Stimulated activated CD4-positive, alpha-beta T cell treated with anti-CD3 and anti-CD28 coated beads, TNF-alpha, amount 100 ng/mL, for 48 hours (primary cell): Measurements from ENCODE around the gene SCAMP3.

Source experiments
- DNase-seq, 3 donors: peaks; one replicate each; pipeline ENCODE4 v3.0.0-alpha.2; 2020; ENCODE audit warnings: low read depth in 3 of 3

SCAMP3 gene

DNA sequence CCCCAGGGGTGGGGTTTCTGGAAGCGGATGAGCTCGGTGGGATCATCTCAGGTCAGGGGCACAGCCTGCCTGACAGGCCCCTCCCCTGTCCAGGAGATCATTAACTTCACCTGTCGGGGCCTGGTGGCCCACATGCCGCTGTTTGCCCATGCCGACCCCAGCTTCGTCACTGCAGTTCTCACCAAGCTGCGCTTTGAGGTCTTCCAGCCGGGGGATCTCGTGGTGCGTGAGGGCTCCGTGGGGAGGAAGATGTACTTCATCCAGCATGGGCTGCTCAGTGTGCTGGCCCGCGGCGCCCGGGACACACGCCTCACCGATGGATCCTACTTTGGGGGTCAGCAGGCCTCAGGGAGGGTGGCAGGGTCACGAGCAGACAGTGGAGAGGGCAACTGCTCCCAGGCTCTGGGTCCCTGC is 23.5 kb upstream of the SCAMP3 start:
- no peak for DNase-seq

GRCh38 chr1:155285063-155285462 is 22.9 kb upstream of the SCAMP3 start:
- no peak for DNase-seq

- no peak for DNase-seq
Observed at GRCh38 chr1:155284476-155284875, 22.3 kb upstream of the SCAMP3 start.

DNA sequence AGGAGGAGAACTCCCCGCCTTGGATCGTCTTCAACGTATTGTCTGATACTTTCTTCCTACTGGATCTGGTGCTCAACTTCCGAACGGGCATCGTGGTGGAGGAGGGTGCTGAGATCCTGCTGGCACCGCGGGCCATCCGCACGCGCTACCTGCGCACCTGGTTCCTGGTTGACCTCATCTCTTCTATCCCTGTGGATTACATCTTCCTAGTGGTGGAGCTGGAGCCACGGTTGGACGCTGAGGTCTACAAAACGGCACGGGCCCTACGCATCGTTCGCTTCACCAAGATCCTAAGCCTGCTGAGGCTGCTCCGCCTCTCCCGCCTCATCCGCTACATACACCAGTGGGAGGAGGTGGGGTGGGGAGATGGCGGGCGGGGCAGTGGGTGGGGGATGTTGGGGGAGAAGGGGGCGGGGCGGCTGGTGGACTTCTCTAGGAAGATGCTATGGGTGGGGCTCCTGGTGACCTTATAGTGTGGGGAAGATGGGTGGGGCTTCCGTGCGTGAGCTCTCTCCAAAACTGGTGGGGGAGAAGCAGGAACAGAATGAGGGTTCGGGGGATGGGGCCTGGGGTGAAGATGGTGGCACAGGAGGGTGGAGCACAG is 20.4 kb upstream of the SCAMP3 start:
- no peak for DNase-seq

- DNase-seq: no peak
Observed at GRCh38 chr1:155279268-155279667, 17.1 kb upstream of the SCAMP3 start.

DNA sequence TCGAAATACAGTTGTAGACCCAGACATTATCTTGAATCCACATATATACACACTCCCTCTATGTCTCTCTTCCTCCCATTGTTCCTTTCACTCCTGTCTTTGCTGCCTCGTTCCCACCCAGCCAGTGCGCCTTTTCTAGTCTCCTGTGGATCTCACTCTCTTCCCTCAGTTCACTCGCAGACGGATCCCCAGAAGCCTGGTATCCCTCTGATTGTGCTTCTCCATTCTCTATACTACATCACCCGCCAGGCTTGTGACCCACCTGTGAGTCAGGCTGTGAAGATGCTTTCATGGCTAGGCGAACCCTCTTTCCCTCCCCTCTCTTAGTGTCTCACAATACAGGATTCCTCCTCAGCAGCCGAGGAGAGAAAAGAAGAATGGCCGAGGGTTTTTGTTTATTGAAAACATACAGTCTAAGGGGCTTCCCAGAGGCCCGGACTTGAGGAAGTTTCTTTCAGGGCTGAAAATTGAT is 16.6 kb upstream of the SCAMP3 start:
- no peak for DNase-seq

DNA sequence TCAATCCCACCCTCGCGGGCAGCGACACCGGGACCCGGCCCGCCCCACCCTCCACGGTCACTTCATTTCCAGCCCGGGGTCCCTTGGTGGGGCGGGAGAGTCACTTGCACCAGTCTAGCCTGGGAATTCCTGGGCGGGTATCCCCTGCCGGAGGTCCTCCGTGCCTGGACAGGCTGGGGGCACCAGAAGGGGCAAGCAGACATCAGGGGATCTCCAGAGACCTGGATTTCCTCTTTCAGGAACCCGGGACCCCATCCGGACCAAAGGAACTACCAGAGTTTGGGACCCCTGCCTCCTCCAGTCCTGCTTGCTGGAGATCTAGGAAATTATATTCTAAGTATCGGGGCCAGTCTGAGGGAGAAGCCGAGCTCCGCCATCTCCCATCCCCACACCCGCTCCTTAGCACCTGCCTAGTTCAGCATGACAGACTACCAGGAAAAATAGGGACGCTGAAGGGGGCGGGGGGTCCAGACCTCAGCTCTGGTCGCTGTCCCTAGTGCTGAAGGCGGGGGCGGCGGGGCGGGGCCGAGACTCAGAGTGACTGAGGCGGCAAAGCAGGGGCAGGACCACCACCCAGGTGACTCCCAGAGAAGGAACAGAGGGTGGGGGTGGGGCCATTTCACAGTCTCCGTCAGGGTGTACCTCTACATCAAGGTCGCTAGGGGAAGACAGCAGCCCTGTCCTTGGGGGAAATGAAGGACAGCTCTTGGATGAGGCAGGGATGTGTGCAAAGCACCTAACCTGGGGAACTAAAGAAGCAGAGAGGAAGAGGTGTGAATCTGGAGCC is 15.9 kb upstream of the SCAMP3 start:
- peak in 2 of 3 donors; percentile 71 to 76 for DNase-seq

GRCh38 chr1:155277070-155277901 is 15.1 kb upstream of the SCAMP3 start, which contains the start of gene HCN3:
Gene HCN3 (plus strand): TSS chr1:155277463. CDS start chr1:155277591, 128 bp downstream.
- DNase-seq: peak; percentile 91 to 98 (median 93)

- peak; percentile 95 to 97 (median 96) for DNase-seq
Observed at GRCh38 chr1:155273343-155274245, 11.4 kb upstream of the SCAMP3 start, which contains the start of gene CLK2. Gene CLK2 (minus strand): TSS chr1:155273504. CDS start chr1:155270977, 2,527 bp downstream.

DNA sequence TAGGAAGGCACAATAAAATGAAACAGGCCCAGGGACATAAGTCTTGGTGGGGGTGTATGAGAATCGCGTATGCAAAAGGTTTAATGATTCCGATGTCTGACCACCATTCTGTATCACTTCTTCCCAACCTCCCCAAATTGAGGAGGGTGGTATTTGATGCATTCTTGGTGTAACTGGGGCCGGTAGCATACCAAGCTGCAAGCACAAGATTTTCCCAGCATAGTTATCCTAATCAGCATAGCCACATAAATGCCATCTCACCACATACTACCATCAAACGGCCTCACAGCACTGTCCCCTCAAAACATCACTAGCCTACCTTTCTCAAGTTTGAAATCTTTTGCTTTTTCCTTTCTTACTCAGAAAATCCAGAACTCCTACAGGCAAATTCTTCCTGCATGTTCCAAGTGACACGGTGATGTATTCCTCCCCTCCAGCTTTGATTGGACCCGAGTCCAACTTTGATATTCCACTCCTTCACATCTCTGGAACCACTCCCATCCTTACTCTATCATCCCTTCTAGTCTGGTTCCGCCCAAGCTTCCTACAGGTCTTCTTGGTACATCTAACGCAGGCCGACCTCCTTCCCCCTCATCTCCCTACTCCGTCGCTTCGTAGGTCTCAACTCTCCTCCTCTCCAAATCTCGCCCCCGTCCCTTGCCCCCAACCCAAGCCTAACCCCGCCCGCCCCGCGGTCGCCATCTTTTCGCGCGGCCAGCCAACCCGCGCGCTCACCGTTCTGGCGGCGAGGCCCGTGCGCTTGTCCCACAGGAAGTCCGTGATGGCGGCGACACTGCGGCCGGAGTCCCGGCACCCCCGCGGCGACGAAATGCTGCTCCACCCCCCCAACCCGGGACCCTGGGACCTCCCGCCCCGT is 10.5 kb upstream of the SCAMP3 start:
- no peak for DNase-seq

DNA sequence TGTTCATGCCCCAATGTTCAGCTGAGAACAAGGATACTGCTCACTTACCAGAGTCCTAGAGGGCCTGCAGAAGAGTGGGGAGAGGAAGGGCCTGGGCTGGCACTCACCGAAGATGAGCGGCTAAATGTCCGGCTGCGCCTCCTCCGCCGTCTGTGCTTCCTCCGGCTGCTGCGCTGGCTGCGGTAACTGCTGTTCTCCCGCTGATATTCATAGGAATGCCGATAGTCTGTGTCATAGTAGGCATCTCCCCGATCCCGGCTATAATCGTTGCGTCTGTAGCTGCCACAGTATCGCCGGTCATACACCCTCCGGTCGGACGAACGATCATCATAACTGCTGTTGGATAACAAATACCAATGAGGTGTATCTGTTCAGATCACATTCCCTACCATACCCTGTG is 7.2 kb upstream of the SCAMP3 start:
- no peak for DNase-seq

- DNase-seq: no peak
Observed at GRCh38 chr1:155268630-155269029, 6.5 kb upstream of the SCAMP3 start.

DNA sequence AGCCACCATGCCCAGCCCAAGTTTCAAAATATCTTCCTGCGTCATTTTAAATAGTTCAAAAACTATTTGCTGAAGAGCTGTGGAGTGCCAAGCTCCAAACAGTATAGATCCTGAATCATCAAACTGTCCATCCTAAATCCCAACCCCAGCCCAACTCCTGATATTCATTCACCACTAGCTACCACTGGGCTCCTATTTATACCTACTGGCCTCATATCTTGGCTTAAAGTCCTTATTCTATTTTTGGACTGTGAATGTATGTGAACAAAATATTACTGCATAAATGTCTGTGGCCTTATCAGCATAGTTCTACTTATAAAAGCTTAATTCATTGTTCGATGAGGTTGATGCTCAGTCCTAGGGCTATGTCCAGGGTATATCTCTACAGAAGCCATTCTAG is 5.2 kb upstream of the SCAMP3 start:
- no peak for DNase-seq

DNA sequence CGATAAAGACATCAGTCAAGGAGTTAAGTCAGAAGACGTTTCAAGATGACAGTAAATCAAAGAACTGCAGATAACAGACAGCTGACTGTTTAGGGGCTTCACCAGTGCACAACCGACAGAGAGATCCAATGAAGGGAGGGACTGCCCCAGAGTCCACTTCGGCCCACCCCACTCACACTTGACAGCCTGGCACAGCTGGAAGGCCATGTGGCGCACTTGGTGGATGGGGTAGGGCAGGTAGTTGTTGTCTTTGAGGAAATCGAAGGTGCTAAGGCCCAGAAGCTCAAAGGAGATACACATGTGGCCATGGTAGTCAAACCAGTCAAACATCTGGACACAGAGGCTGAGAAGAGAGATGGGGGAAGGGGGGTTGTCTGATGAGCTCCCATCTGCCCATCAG is 4.4 kb upstream of the SCAMP3 start:
- DNase-seq: no peak

DNA sequence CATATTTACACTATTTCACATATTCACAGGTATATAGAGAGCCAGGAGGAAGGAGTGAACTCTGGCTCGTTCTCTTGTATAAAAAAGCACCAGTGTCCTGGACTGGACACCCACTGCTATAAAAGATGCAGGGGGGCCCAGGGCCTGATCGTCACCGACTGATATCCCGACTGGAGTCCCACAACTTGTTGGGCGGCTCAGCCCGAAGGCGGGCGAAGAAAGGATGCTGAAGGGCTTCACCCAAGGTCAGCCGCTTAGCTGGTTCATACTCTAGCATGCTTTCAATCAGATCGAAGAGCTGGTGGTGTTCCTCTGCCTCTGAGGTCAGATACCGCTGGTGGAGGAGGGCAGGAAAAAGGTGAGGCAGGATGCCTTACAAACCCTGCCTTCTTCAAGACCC is 907 bp upstream of the SCAMP3 start:
- no peak for DNase-seq

- peak in 1 of 3 donors; percentile 18 for DNase-seq
Observed at GRCh38 chr1:155261493-155261851, 688 bp downstream of the SCAMP3 start.

- no peak for DNase-seq
Observed at GRCh38 chr1:155260276-155260675, 1.9 kb downstream of the SCAMP3 start.

- no peak for DNase-seq
Observed at GRCh38 chr1:155256058-155256852, 5.9 kb downstream of the SCAMP3 start.

- DNase-seq: peak; percentile 63 to 82 (median 67)
Observed at GRCh38 chr1:155255243-155256007, 6.7 kb downstream of the SCAMP3 start, which contains the start of gene ENTREP3. Gene ENTREP3 (minus strand): TSS chr1:155255483. CDS start chr1:155254877, 606 bp downstream.
